Nephron progenitor cell (in vitro differentiated cells): ENCODE data around the gene BRD3.
A peak's percentile ranks its signal among the peaks of the same experiment; 100 is the strongest.

Experiments used
- DNase-seq: peaks from one replicate; pipeline ENCODE4 v3.0.0; 2021
- H3K27ac Mint-ChIP-seq: 2 replicates; pipeline ENCODE4 v1.8.0; 2021; ENCODE audit warnings: mild to moderate bottlenecking, moderate library complexity, mixed read lengths
- H3K27me3 Mint-ChIP-seq: 2 replicates; pipeline ENCODE4 v1.8.0; 2021; ENCODE audit warnings: mild to moderate bottlenecking, low read depth, mixed read lengths; ENCODE audit not compliant: poor library complexity
- H3K36me3 Mint-ChIP-seq: 2 replicates; pipeline ENCODE4 v1.8.0; 2021; ENCODE audit warnings: low read depth, mixed read lengths
- H3K4me1 Mint-ChIP-seq: 2 replicates; pipeline ENCODE4 v1.8.0; 2021; ENCODE audit warnings: mixed read lengths
- H3K4me3 Mint-ChIP-seq: 2 replicates; pipeline ENCODE4 v1.8.0; 2021; ENCODE audit warnings: mild to moderate bottlenecking, moderate library complexity, mixed read lengths
- H3K9me3 Mint-ChIP-seq: 2 replicates; pipeline ENCODE4 v1.8.0; 2021; ENCODE audit warnings: mild to moderate bottlenecking, moderate library complexity, mixed read lengths
- TF ChIP-seq, protein P1 (sequence below): fragments of 200-600 bp; sonication (generic); IDR thresholded peaks from 2 replicates; pipeline ENCODE4 v1.5.0; 2021; ENCODE audit warnings: antibody characterized with exemption

BRD3 gene

DNA sequence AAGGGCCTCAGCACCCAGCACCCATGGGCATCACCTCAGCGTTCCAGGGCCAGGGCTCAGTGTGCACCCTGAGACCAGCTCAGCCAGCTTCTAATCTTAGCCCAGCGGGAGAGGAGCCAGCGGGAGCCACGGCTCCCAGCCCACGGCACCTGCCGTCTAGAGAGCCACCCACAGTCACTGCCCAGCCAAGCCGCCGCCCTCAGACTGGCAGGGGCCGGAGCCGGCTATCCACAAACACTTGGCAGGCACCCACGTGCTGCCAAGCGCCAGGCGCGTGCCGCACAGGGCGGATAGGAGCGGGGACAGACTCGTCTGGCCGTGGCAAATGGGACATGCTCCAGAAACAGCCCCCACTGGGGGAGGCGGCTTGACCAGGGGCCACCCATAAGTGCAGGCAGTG, 18.6 kb downstream of the BRD3 start:
- Mint-ChIP-seq H3K27me3 (no peaks in the 10 kb centered on the region), H3K27ac (no peak overlapping the region), H3K4me1 (peaks cover 14% of the 10 kb centered on the region), H3K9me3 (no peaks in the 10 kb centered on the region), H3K36me3 (peaks cover 17% of the 10 kb centered on the region), H3K4me3 (no peak overlapping the region)
- DNase-seq = no peak
- TF ChIP-seq, protein P1, sequence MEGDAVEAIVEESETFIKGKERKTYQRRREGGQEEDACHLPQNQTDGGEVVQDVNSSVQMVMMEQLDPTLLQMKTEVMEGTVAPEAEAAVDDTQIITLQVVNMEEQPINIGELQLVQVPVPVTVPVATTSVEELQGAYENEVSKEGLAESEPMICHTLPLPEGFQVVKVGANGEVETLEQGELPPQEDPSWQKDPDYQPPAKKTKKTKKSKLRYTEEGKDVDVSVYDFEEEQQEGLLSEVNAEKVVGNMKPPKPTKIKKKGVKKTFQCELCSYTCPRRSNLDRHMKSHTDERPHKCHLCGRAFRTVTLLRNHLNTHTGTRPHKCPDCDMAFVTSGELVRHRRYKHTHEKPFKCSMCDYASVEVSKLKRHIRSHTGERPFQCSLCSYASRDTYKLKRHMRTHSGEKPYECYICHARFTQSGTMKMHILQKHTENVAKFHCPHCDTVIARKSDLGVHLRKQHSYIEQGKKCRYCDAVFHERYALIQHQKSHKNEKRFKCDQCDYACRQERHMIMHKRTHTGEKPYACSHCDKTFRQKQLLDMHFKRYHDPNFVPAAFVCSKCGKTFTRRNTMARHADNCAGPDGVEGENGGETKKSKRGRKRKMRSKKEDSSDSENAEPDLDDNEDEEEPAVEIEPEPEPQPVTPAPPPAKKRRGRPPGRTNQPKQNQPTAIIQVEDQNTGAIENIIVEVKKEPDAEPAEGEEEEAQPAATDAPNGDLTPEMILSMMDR = no peak

DNA sequence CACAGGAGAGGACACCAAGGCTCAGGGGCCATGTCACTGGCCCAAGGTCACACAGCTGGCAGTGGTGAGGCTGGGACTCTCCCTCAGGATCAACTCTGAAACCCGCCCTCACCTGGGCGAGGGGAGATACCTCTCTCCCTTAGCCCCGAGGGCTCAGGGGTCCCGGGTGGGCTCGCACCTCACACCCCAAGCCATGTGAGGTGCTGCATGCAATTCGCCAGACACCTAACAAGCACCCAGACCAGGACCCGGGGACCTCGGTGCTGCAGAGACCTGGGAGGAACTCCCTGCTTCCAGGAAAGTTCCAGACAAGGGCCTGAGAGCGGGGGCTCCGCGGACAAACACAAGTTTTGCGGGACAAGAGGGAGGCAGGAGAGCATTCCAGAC, 19.3 kb downstream of the BRD3 start:
- Mint-ChIP-seq H3K27me3 (no peaks in the 10 kb centered on the region), H3K36me3 (peaks cover 24% of the 10 kb centered on the region), H3K9me3 (no peaks in the 10 kb centered on the region), H3K4me3 (no peak overlapping the region), H3K4me1 (peaks cover 10% of the 10 kb centered on the region), H3K27ac (peak overlapping the region; percentile 84)
- TF ChIP-seq, protein P1 = no peak
- no peak for DNase-seq

DNA sequence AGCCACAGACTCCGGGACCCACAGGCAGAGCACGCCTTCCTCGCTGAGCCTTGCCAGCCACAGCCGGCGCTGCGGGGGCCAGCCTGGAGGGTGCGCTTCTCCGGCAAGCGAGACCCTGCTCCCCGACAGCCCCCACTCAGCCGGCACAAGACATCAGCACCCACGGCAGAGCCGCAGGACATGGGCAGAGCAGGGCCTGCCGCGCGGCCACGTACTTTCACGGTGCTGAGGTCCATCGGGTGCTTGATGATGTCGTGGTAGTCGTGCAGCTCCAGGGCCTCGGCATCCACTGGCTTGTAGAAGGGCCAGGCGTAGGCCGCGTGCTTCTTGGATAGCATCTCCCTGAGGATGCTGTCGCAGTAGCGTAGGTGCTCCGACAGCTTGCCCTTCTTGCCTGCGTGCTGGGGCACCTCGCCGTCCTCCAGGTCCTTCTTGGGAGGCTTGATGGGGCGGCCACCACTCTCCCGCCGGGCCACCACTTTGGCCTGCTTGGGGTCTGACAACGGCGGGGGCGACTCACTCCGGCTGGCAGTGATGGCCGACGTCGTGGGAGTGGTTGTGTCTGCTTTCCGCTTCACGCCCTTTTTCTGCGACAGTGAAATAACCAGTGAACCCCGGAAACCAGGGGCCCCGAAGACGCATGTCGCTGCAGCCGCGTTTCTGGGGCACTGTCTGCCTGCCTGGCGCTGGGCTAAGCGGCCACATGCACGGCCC, 19.8 kb downstream of the BRD3 start:
- H3K36me3 Mint-ChIP-seq = peaks cover 25% of the 10 kb centered on the region
- peaks cover 10% of the 10 kb centered on the region for H3K4me1 Mint-ChIP-seq
- no peaks in the 10 kb centered on the region for H3K27me3 Mint-ChIP-seq
- H3K27ac Mint-ChIP-seq = no peak overlapping the region
- DNase-seq = no peak
- no peak overlapping the region for H3K4me3 Mint-ChIP-seq
- H3K9me3 Mint-ChIP-seq = no peaks in the 10 kb centered on the region
- TF ChIP-seq, protein P1 = no peak

DNA sequence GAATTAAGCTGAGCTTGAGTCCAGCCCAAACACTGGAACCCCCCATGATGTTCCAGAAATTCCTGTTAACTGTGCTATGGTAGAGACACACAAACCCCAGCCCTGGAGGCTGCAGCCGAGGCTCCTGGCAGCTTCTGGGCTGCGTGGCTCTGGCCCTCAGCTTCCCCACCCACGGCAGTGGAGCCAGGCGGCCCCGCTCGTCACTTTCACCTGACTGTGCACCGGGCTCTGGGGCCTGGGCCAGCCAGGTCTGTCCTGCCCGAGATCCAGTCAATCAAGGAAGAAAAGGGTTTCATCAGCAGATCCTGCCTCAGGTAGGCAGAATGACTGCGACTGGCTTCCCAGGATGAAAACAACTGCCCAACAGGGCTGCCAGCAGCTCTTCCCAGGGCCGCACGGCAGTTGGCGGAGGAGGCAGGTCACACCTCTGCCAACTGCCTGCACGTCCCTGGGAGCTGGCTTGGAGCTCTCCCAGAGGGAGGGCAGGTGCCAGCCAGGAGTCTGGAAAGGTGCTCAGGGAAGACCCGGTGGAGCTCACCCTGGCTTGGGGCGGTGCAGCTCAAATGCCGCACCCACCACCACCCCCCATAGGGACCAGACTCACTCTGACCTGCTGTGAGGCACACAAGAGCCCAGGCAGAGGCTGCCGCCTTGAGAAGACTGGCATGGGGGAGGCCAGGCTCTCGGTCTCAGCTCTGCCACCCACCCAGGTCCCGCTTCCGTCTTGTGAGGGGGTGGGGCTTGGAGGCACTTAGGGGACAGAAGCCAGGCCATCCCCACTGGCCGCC, 20.7 kb downstream of the BRD3 start:
- TF ChIP-seq, protein P1 = no peak
- Mint-ChIP-seq H3K9me3 (no peaks in the 10 kb centered on the region), H3K27me3 (no peaks in the 10 kb centered on the region), H3K4me1 (peaks cover 10% of the 10 kb centered on the region), H3K4me3 (no peak overlapping the region), H3K27ac (no peak overlapping the region), H3K36me3 (peaks cover 25% of the 10 kb centered on the region)
- DNase-seq = no peak

DNA sequence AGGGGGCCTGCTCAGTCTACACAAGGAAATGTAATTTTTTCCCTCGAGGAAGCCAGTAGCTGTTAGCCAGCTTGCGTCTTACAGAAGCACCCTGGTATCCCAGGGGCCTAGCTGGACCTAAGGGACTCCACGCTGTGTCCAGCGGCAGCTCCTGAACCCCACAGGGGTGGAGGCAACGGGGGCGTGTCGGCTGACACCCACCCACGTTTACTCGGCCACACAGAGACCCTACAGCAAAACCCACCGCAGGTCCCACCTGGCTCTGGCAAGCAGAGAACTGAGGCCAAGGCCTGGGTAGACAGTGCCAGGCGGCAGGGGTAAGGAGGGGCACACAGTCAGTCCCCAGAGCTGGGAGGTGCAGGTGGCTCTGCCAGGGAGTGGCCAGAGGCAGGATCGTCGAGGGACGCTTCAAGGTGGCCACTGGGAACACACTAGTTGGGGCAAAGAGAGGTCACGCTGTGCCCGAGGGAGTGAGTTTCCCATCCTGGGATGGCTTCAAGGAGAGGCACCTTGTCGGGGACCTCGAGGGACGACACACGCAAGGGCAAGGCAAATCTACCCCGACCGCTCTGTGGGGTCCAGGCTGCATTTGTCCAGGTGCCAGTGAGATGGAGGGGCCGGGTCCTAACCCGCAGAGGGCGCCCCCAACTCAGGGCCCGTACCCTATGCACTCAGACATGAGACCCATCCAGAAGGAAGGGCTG, 21.8 kb downstream of the BRD3 start:
- Mint-ChIP-seq H3K36me3 (peaks cover 21% of the 10 kb centered on the region), H3K27me3 (no peaks in the 10 kb centered on the region), H3K27ac (no peak overlapping the region), H3K4me1 (peaks cover 2% of the 10 kb centered on the region), H3K4me3 (no peak overlapping the region), H3K9me3 (no peaks in the 10 kb centered on the region)
- no peak for DNase-seq
- TF ChIP-seq, protein P1 = no peak
